ENCODE data around the gene U2SURP. TPM values are rescaled to one million over a fixed set of nuclear protein-coding genes. Genes with fewer than 3 reads are reported as not detected.

U2SURP gene
- total RNA-seq, 2 experiments from 2014 or later: 164 to 179 TPM

DNA sequence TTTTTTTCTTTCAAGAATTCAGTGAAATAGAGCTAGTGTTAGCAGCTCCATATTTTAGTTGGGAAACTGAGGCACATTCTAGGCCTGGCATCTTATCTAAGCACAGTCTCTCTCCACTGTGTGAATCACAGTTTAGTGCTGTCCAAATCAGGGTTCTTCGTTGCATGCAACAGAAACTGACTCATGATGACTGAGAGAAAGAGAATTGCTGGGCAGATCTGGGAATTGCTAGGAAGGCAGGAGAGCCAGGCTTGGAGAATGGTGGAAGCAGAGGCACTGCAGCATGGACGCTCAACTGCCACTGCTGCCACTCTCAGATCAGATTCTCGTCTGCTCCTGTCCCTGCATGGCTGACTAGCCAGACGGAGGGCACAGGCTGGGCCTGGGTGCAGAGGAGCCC is 77.5 kb downstream of the U2SURP start:
- no peak for TF ChIP-seq CTCF (IDR thresholded peaks at IDR 0.05)
- POLR2A ChIA-PET: no interaction called here
- H3K36me3 Mint-ChIP-seq (ENCODE audit: low read depth): no peaks in the 10 kb centered on the region
- DNase-seq: no peak
- no peaks in the 10 kb centered on the region for H3K9me3 Mint-ChIP-seq
- peaks cover 8% of the 10 kb centered on the region for H3K4me1 Mint-ChIP-seq (ENCODE audit: low read depth)
- CTCF ChIA-PET: no interaction called here
- no peak overlapping the region for H3K27ac Mint-ChIP-seq
- H3K27me3 Mint-ChIP-seq: no peaks in the 10 kb centered on the region
- Histone ChIP-seq H3K27me3 (ENCODE audit: control insufficient read depth in 1 of 2, insufficient read depth in 2 of 2, low read length in 2 of 2) (no peaks in the 10 kb centered on the region), H3K9me3 (ENCODE audit: control insufficient read depth in 1 of 2, insufficient read depth in 1 of 2, low read length in 2 of 2) (no peaks in the 10 kb centered on the region), H3K4me1 (ENCODE audit: insufficient read depth, low read length) (peaks cover 7% of the 10 kb centered on the region), H3K27ac (ENCODE audit: low read depth in 1 of 2, low read length in 2 of 2) (no peak overlapping the region), H3K36me3 (ENCODE audit: insufficient read depth, low read length) (no peaks in the 10 kb centered on the region), H3K4me3 (ENCODE audit: low read length) (no peak overlapping the region)
- H3K4me3 Mint-ChIP-seq: no peak overlapping the region
- no peak for ATAC-seq (ENCODE audit: poor library complexity)
- intact Hi-C loops (cut with DNase I, micrococcal nuclease): no loop called here

DNA sequence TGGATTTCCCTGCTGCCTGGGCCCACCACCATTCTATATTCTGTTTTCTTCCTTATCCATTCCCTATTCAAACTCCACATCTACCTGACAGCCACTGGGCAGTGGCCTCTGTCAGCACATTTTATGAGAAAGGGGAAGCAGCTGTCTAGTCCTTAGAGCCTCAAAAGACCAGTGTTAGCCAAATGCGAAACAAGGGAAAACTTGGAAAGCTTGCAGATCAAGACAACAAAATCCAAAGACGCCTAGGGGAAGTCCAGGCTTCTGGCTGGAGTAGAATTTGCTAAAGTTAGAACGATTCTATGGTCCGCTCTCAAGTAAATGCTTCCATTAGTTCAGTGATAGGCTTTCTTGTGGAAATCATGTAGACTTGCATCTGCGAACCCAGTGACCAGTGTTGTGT is 78.8 kb downstream of the U2SURP start:
- CTCF ChIA-PET: no interaction called here
- Histone ChIP-seq H3K4me1 (ENCODE audit: insufficient read depth, low read length) (peaks cover 7% of the 10 kb centered on the region), H3K4me3 (ENCODE audit: low read length) (no peak overlapping the region), H3K27ac (ENCODE audit: low read depth in 1 of 2, low read length in 2 of 2) (no peak overlapping the region), H3K36me3 (ENCODE audit: insufficient read depth, low read length) (no peaks in the 10 kb centered on the region), H3K27me3 (ENCODE audit: control insufficient read depth in 1 of 2, insufficient read depth in 2 of 2, low read length in 2 of 2) (no peaks in the 10 kb centered on the region), H3K9me3 (ENCODE audit: control insufficient read depth in 1 of 2, insufficient read depth in 1 of 2, low read length in 2 of 2) (no peaks in the 10 kb centered on the region)
- no peak for DNase-seq
- H3K4me1 Mint-ChIP-seq (ENCODE audit: low read depth): peaks cover 8% of the 10 kb centered on the region
- POLR2A ChIA-PET: no interaction called here
- H3K27ac Mint-ChIP-seq: no peak overlapping the region
- no peaks in the 10 kb centered on the region for H3K9me3 Mint-ChIP-seq
- intact Hi-C loops (cut with DNase I, micrococcal nuclease): no loop called here
- H3K4me3 Mint-ChIP-seq: no peak overlapping the region
- no peak for ATAC-seq (ENCODE audit: poor library complexity)
- no peak for TF ChIP-seq CTCF (IDR thresholded peaks at IDR 0.05)
- H3K36me3 Mint-ChIP-seq (ENCODE audit: low read depth): no peaks in the 10 kb centered on the region
- H3K27me3 Mint-ChIP-seq: no peaks in the 10 kb centered on the region

- Mint-ChIP-seq H3K27me3 (no peaks in the 10 kb centered on the region), H3K27ac (no peak overlapping the region), H3K4me3 (no peak overlapping the region), H3K36me3 (ENCODE audit: low read depth) (no peaks in the 10 kb centered on the region), H3K9me3 (no peaks in the 10 kb centered on the region), H3K4me1 (ENCODE audit: low read depth) (peaks cover 8% of the 10 kb centered on the region)
- intact Hi-C loops (cut with DNase I, micrococcal nuclease): no loop called here
- ATAC-seq (ENCODE audit: poor library complexity) (no peak), DNase-seq (no peak)
- H3K4me1 ChIP-seq (ENCODE audit: insufficient read depth, low read length): peaks cover 7% of the 10 kb centered on the region
- no peak overlapping the region for H3K4me3 ChIP-seq (ENCODE audit: low read length)
- H3K27ac ChIP-seq (ENCODE audit: low read depth in 1 of 2, low read length in 2 of 2): no peak overlapping the region
- H3K36me3 ChIP-seq (ENCODE audit: insufficient read depth, low read length): no peaks in the 10 kb centered on the region
- H3K27me3 ChIP-seq (ENCODE audit: control insufficient read depth in 1 of 2, insufficient read depth in 2 of 2, low read length in 2 of 2): no peaks in the 10 kb centered on the region
- TF ChIP-seq CTCF (IDR thresholded peaks at IDR 0.05): no peak
- H3K9me3 ChIP-seq (ENCODE audit: control insufficient read depth in 1 of 2, insufficient read depth in 1 of 2, low read length in 2 of 2): no peaks in the 10 kb centered on the region
- ChIA-PET POLR2A (no interaction called here), CTCF (interaction anchor here (1.1 kb wide), 1 partner anchor 9 kb away, joined by 3 read pairs; no protein-coding TSS in a partner anchor)
Observed at GRCh38 chr3:143081365-143081764, 80.0 kb downstream of the U2SURP start.
